H9 (cell line): Measurements from ENCODE around the gene CACNB2. TPM values are rescaled to one million over a fixed set of nuclear protein-coding genes. Genes with fewer than 3 reads are reported as not detected.

Experiments
- DNase-seq: peaks from one replicate; pipeline ENCODE4 v3.0.0-alpha.2; 2017
- H2AFZ ChIP-seq: one replicate; pipeline ENCODE4 v1.6.1; 2013; ENCODE audit warnings: mild to moderate bottlenecking, low read length, control low read depth, moderate library complexity
- H2AK5ac ChIP-seq: 2 replicates; pipeline ENCODE4 v1.6.1; 2013; ENCODE audit warnings: low read length, control low read depth, mixed read lengths; ENCODE audit not compliant: insufficient read length
- H2BK120ac ChIP-seq: one replicate; pipeline ENCODE4 v1.6.1; 2013; ENCODE audit warnings: low read depth, mild to moderate bottlenecking, low read length, control low read depth, inconsistent platforms; ENCODE audit not compliant: poor library complexity, severe bottlenecking
- H2BK12ac ChIP-seq: 2 replicates; pipeline ENCODE4 v1.6.1; 2013; ENCODE audit warnings: low read length, control low read depth, mixed read lengths, low read depth; ENCODE audit not compliant: insufficient read length
- H2BK15ac ChIP-seq: 2 replicates; pipeline ENCODE4 v1.6.1; 2013; ENCODE audit warnings: low read depth, low read length, control low read depth
- H2BK20ac ChIP-seq: one replicate; pipeline ENCODE4 v1.6.1; 2013; ENCODE audit warnings: low read depth, mild to moderate bottlenecking, low read length, control low read depth, inconsistent platforms; ENCODE audit not compliant: poor library complexity, severe bottlenecking
- H2BK5ac ChIP-seq: 2 replicates; pipeline ENCODE4 v1.6.1; 2013; ENCODE audit warnings: low read length, control low read depth, mixed read lengths; ENCODE audit not compliant: insufficient read length
- H3K14ac ChIP-seq: 2 replicates; pipeline ENCODE4 v1.6.1; 2013; ENCODE audit warnings: low read length, control low read depth; ENCODE audit not compliant: insufficient read depth
- H3K18ac ChIP-seq: 2 replicates; pipeline ENCODE4 v1.6.1; 2013; ENCODE audit warnings: low read depth, mild to moderate bottlenecking, mixed read lengths, low read length, control low read depth; ENCODE audit not compliant: insufficient read length
- H3K23ac ChIP-seq: 2 replicates; pipeline ENCODE4 v1.6.1; 2013; ENCODE audit warnings: low read length, control low read depth, mixed read lengths, low read depth; ENCODE audit not compliant: insufficient read length
- H3K23me2 ChIP-seq: 2 replicates; pipeline ENCODE4 v1.6.1; 2013; ENCODE audit warnings: low read depth, mild to moderate bottlenecking, mixed read lengths, low read length, control low read depth; ENCODE audit not compliant: insufficient read length, poor library complexity, severe bottlenecking
- H3K27ac ChIP-seq: 2 replicates; pipeline ENCODE4 v1.5.1; 2013; ENCODE audit warnings: low read length, control low read depth, mixed read lengths, low read depth; ENCODE audit not compliant: insufficient read length
- H3K27me3 ChIP-seq: 2 replicates; pipeline ENCODE4 v1.6.1; 2013; ENCODE audit warnings: low read length, control low read depth, inconsistent platforms; ENCODE audit not compliant: insufficient read depth
- H3K4ac ChIP-seq: 2 replicates; pipeline ENCODE4 v1.6.1; 2013; ENCODE audit warnings: low read depth, mild to moderate bottlenecking, control low read depth, inconsistent platforms, low read length, moderate library complexity
- H3K4me1 ChIP-seq: 2 replicates; pipeline ENCODE4 v1.6.1; 2013; ENCODE audit warnings: low read length, control low read depth, inconsistent platforms; ENCODE audit not compliant: insufficient read depth
- H3K4me2 ChIP-seq: 2 replicates; pipeline ENCODE4 v1.6.1; 2013; ENCODE audit warnings: low read length, control low read depth, mixed read lengths; ENCODE audit not compliant: insufficient read length, insufficient read depth
- H3K56ac ChIP-seq: 2 replicates; pipeline ENCODE4 v1.6.1; 2013; ENCODE audit warnings: low read depth, mild to moderate bottlenecking, mixed read lengths, low read length, control low read depth; ENCODE audit not compliant: insufficient read length
- H3K79me1 ChIP-seq: 2 replicates; pipeline ENCODE4 v1.6.1; 2013; ENCODE audit warnings: low read depth, mild to moderate bottlenecking, moderate library complexity, low read length, control low read depth, inconsistent platforms; ENCODE audit not compliant: insufficient read depth, poor library complexity, severe bottlenecking
- H3K79me2 ChIP-seq: 2 replicates; pipeline ENCODE4 v1.6.1; 2013; ENCODE audit warnings: low read length, control low read depth, inconsistent platforms; ENCODE audit not compliant: insufficient read depth
- H3K9ac ChIP-seq: 2 replicates; pipeline ENCODE4 v1.6.1; 2013; ENCODE audit warnings: low read length, control low read depth, mixed read lengths; ENCODE audit not compliant: insufficient read length; ENCODE audit errors: extremely low read depth
- H3K9me3 ChIP-seq: one replicate; pipeline ENCODE4 v1.6.1; 2013; ENCODE audit warnings: low read depth, low read length, inconsistent platforms; ENCODE audit not compliant: control insufficient read depth
- H3T11ph ChIP-seq: one replicate; pipeline ENCODE4 v1.6.1; 2013; ENCODE audit warnings: mild to moderate bottlenecking, low read length, control low read depth, inconsistent platforms
- H4K20me1 ChIP-seq: one replicate; pipeline ENCODE4 v1.6.1; 2013; ENCODE audit not compliant: control insufficient read depth, insufficient read length, insufficient read depth
- H4K5ac ChIP-seq: 2 replicates; pipeline ENCODE4 v1.6.1; 2013; ENCODE audit warnings: low read depth, mild to moderate bottlenecking, mixed read lengths, low read length, control low read depth; ENCODE audit not compliant: insufficient read length
- H4K8ac ChIP-seq: replicated peaks from 2 replicates; pipeline ENCODE4 v1.6.1; 2013; ENCODE audit warnings: low read length, control low read depth, mixed read lengths, low read depth; ENCODE audit not compliant: insufficient read length
- H4K91ac ChIP-seq: 2 replicates; pipeline ENCODE4 v1.6.1; 2013; ENCODE audit warnings: low read depth, mild to moderate bottlenecking, moderate library complexity, mixed read lengths, low read length, control low read depth; ENCODE audit not compliant: insufficient read length
- H3K27ac Mint-ChIP-seq, 3 experiments: 2 replicates in 2 of 3; 3 replicates in 1 of 3; pipeline ENCODE4 v1.8.0; 2020 to 2021; ENCODE audit warnings: mixed read lengths in 3 of 3, mild to moderate bottlenecking in 1 of 3, moderate library complexity in 1 of 3
- H3K27me3 Mint-ChIP-seq: 2 replicates; pipeline ENCODE4 v1.8.0; 2021; ENCODE audit warnings: low read depth, mild to moderate bottlenecking, moderate library complexity, mixed read lengths
- H3K36me3 Mint-ChIP-seq, 3 experiments: 2 replicates in 2 of 3; 3 replicates in 1 of 3; pipeline ENCODE4 v1.8.0; 2020 to 2021; ENCODE audit warnings: low read depth in 3 of 3, mixed read lengths in 3 of 3; ENCODE audit not compliant: insufficient read depth in 1 of 3
- H3K4me1 Mint-ChIP-seq, 2 experiments: 2 replicates each; pipeline ENCODE4 v1.8.0; 2020; ENCODE audit warnings: mixed read lengths in 2 of 2
- H3K4me3 Mint-ChIP-seq, 2 experiments: 2 replicates in 1 of 2; 3 replicates in 1 of 2; pipeline ENCODE4 v1.8.0; 2020 to 2021; ENCODE audit warnings: mild to moderate bottlenecking in 2 of 2, mixed read lengths in 2 of 2, moderate library complexity in 1 of 2
- H3K9me3 Mint-ChIP-seq, 2 experiments: 2 replicates in 1 of 2; 3 replicates in 1 of 2; pipeline ENCODE4 v1.8.0; 2020; ENCODE audit warnings: mild to moderate bottlenecking in 2 of 2, mixed read lengths in 2 of 2, moderate library complexity in 1 of 2
- WGBS: extraction: QIAGEN DNeasy Blood & Tissue Kit; methylation state at CpG from one replicate; pipeline ENCODE4 v1.1.7; 2013; ENCODE audit warnings: missing lambda C conversion rate, low lambda C conversion rate, mixed read lengths; ENCODE audit not compliant: insufficient read length; ENCODE audit errors: extremely low coverage; 5-methylcytosine and 5-hydroxymethylcytosine counted together
- total RNA-seq: library from RNA; stranded (reverse); gene quantifications from 2 replicates; pipeline ENCODE4 v1.2.1, GENCODE V29; 2021
- TF ChIP-seq, protein P1 (sequence below): fragments of 200-600 bp; sonication (generic); conservative IDR thresholded peaks from 3 replicates; pipeline ENCODE4 v1.8.0; 2021; ENCODE audit warnings: antibody characterized with exemption, mild to moderate bottlenecking

CACNB2 gene
- total RNA-seq, 1 experiment from 2014 or later: 2.6 TPM

DNA sequence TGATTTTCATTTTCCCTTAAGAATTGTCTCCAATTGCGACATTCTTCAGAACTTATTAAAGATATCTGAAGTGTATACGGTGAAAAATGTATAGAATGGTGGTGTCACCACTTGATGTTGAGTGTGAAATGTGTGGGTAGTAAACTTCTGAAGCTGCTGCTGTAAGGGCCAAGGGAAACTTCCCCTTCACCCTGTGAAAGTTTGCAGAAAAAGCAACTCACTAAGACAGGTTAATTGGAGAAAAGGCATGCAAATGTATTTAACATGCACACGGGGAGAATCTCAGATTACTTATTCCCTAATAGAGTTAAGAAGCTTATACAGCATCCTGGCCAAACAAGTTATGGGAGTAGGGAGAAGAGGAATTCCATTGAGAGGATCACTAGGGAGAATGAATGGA is 338.1 kb downstream of the CACNB2 start:
- Histone ChIP-seq H3K79me1 (no peaks in the 10 kb centered on the region), H3K18ac (no peak overlapping the region), H3K4me1 (no peaks in the 10 kb centered on the region; the same call in 1 of the 2 replicates), H3K4me2 (no peak overlapping the region), H2BK15ac (no peak overlapping the region), H2BK12ac (no peak overlapping the region), H4K8ac (no peak overlapping the region), H4K5ac (no peak overlapping the region), H2BK5ac (no peak overlapping the region), H2BK20ac (no peak overlapping the region), H3K56ac (no peak overlapping the region), H3K79me2 (no peaks in the 10 kb centered on the region), H3K27me3 (no peaks in the 10 kb centered on the region), H3K27ac (no peak overlapping the region), H4K91ac (no peak overlapping the region), H3K9me3 (no peaks in the 10 kb centered on the region), H2BK120ac (no peak overlapping the region), H3K9ac (no peak overlapping the region), H2AFZ (no peak overlapping the region), H3K23me2 (no peaks in the 10 kb centered on the region), H3K23ac (no peak overlapping the region), H2AK5ac (no peak overlapping the region), H3K4ac (no peak overlapping the region), H3T11ph (no peak overlapping the region), H4K20me1 (no peaks in the 10 kb centered on the region), H3K14ac (no peak overlapping the region)
- no peak for DNase-seq
- no peaks in the 10 kb centered on the region for H3K9me3 Mint-ChIP-seq
- no peaks in the 10 kb centered on the region for H3K27me3 Mint-ChIP-seq
- TF ChIP-seq, protein P1, sequence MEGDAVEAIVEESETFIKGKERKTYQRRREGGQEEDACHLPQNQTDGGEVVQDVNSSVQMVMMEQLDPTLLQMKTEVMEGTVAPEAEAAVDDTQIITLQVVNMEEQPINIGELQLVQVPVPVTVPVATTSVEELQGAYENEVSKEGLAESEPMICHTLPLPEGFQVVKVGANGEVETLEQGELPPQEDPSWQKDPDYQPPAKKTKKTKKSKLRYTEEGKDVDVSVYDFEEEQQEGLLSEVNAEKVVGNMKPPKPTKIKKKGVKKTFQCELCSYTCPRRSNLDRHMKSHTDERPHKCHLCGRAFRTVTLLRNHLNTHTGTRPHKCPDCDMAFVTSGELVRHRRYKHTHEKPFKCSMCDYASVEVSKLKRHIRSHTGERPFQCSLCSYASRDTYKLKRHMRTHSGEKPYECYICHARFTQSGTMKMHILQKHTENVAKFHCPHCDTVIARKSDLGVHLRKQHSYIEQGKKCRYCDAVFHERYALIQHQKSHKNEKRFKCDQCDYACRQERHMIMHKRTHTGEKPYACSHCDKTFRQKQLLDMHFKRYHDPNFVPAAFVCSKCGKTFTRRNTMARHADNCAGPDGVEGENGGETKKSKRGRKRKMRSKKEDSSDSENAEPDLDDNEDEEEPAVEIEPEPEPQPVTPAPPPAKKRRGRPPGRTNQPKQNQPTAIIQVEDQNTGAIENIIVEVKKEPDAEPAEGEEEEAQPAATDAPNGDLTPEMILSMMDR: no peak
- H3K36me3 Mint-ChIP-seq: no peaks in the 10 kb centered on the region; a peak in 2 of 7 replicates
- H3K4me1 Mint-ChIP-seq: peaks cover 37 to 43% of the 10 kb centered on the region in 2 experiments
- no CpG with 5 or more reads among the region's 3 CpGs for WGBS
- H3K4me3 Mint-ChIP-seq: no peak overlapping the region
- H3K27ac Mint-ChIP-seq: peak overlapping the region in 2 of 3 experiments; percentile 5 to 24; a peak in 3 of 7 replicates
